Measurements from ENCODE around the gene OVOL2. TPM values are rescaled to one million over a fixed set of nuclear protein-coding genes. Genes with fewer than 3 reads are reported as not detected.

OVOL2 gene
- total RNA-seq, 1 donor from 2014 or later: not detected

DNA sequence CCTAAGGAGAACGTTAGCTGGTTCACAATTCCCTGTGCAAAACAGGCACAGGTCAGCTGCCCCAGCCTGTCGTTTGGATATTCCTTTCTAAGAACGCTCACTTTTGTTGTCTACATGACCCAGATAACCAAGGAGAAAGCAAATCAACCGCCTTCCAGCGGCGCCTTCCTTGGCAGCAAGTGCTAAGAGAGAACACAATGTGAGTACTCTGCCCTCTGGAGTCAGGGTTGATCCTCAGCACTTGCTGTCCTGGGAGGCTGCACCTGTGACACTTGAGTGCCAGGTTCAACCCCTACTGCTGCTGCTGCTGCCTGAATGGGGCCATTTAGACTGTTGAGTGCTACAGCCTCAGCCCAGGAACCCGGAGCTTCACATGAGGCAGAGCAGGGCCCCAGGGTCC lies 36.8 kb downstream of the OVOL2 start:
- DNase-seq (ENCODE audit: low spot score): no peak
- intact Hi-C loops (cut with DNase I): no loop called here

GRCh38 chr20:18019068-18019467 lies 38.6 kb downstream of the OVOL2 start:
- intact Hi-C loops (cut with DNase I): no loop called here
- no peak for DNase-seq (ENCODE audit: low spot score)

DNA sequence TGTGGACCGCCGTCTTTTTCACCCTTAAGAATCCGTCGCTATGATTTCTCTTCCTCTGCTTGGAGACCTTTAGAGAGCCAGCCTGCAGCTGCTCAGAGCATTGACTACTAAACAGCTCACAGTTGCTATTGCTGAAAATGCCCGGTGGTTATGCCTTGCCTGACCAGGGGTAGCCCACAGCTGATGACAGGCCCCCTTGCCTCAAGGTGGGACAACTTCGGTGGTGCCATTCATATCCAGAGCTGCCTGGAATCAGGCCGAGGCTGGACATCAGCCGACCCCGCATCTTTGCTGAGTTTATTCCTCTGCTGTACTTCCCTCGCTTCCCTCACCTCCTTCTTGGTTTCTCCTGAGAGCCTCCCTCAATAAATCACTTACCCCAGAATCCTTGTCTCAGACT lies 39.6 kb downstream of the OVOL2 start:
- intact Hi-C loops (cut with DNase I): no loop called here
- DNase-seq (ENCODE audit: low spot score): no peak

GRCh38 chr20:18016772-18017171 lies 40.9 kb downstream of the OVOL2 start:
- intact Hi-C loops (cut with DNase I): no loop called here

DNA sequence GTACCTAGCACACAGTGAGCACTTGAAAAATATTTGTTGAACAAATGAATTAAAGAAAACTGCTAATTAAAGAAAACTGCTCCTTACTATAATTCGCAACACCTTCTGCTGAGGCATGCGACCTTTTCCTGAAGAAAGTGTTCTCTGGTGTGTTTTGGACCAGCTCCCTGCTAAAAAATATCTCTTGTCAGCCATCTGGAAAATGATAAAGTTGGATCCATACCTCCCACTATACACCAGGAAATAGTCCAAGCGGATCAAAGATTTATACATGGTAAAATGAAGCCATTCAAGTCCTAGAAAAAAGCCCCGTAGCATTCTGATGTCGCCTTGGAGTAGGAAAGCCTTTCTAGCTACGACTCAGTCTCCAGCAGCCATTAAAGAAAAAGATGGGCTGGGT lies 43.3 kb downstream of the OVOL2 start:
- no peak for DNase-seq (ENCODE audit: low spot score)
- intact Hi-C loops (cut with DNase I): no loop called here

More at GRCh38 chr20:18016772-18017171, 40.9 kb downstream of the OVOL2 start:
- no peak for DNase-seq (ENCODE audit: low spot score)

GRCh38 chr20:18012901-18013300 lies 44.8 kb downstream of the OVOL2 start:
- intact Hi-C loops (cut with DNase I): no loop called here
- DNase-seq (ENCODE audit: low spot score): no peak

DNA sequence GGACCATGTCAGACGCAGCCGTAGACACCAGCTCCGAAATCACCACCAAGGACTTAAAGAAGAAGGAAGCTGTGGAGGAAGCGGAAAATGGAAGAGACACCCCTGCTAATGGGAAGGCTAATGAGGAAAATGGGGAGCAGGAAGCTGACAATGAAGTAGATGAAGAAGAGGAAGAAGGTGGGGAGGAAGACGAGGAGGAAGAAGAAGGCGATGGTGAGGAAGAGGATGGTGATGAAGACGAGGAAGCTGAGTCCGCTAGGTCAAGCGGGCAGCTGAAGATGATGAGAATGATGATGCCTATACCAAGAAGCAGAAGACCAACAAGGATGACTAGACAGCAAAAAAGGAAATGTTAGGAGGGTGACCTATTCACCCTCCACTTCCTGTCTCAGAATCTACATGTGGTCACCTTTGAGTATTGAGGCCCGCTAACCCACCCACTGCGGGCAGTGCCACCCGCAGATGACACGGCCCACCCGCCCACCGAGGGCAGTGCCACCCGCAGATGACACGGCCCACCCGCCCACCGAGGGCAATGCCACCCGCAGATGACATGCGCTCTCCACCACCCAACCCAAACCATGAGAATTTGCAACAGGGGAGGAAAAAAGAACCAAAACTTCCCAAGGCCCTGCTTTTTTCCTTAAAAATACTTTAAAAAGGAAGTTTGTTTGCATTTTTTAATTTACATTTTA lies 45.6 kb downstream of the OVOL2 start:
- intact Hi-C loops (cut with DNase I): no loop called here
- no peak for DNase-seq (ENCODE audit: low spot score)

- no peak for DNase-seq (ENCODE audit: low spot score)
- intact Hi-C loops (cut with DNase I): no loop called here
These were observed 46.2 kb downstream of the OVOL2 start for GRCh38 chr20:18011482-18011881.

GRCh38 chr20:18009116-18009515 lies 48.6 kb downstream of the OVOL2 start:
- intact Hi-C loops (cut with DNase I): no loop called here
- no peak for DNase-seq (ENCODE audit: low spot score)

DNA sequence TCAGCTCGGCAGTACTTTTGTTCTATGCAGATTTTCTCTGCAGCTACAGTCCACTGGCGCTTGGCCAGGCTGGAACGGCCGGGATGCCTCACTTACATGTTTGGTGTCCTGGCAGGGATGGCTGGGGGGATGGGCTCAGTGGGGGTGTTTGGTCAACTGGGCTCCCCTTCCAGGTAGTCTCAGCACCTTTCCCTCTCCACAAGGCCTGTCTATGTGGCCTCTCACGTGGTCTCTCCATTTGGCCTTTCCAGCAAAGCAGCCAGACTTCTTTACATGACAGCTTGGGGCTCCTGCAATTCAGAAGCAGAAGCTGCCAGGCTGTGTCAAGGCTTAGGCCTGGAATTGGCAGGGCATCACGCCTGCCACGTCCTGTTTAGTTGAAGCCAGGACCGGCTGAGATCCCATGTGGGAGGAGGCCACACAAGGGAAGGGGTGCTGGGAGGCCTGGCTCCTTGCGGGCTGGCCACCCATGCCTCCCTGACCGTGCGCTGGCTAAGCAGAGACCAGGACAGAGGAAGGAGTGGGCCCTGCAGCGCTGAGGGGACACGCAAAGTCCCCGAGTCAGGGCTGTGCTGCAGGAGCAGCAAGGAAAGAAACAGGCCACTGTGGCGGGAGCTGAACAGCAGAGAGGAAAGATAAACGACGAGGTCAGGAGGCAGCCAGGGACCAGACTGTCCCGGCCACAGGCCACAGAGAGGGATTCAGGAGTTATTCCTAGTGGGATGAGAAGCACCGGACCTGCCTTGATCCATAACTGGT lies 50.0 kb downstream of the OVOL2 start:
- no peak for DNase-seq (ENCODE audit: low spot score)
- intact Hi-C loops (cut with DNase I): no loop called here

GRCh38 chr20:18006684-18007083 lies 51.0 kb downstream of the OVOL2 start:
- intact Hi-C loops (cut with DNase I): no loop called here

GRCh38 chr20:18005990-18006364 lies 51.7 kb downstream of the OVOL2 start:
- intact Hi-C loops (cut with DNase I): no loop called here
- no peak for DNase-seq (ENCODE audit: low spot score)

More at GRCh38 chr20:18006684-18007083, 51.0 kb downstream of the OVOL2 start:
- DNase-seq (ENCODE audit: low spot score): no peak

DNA sequence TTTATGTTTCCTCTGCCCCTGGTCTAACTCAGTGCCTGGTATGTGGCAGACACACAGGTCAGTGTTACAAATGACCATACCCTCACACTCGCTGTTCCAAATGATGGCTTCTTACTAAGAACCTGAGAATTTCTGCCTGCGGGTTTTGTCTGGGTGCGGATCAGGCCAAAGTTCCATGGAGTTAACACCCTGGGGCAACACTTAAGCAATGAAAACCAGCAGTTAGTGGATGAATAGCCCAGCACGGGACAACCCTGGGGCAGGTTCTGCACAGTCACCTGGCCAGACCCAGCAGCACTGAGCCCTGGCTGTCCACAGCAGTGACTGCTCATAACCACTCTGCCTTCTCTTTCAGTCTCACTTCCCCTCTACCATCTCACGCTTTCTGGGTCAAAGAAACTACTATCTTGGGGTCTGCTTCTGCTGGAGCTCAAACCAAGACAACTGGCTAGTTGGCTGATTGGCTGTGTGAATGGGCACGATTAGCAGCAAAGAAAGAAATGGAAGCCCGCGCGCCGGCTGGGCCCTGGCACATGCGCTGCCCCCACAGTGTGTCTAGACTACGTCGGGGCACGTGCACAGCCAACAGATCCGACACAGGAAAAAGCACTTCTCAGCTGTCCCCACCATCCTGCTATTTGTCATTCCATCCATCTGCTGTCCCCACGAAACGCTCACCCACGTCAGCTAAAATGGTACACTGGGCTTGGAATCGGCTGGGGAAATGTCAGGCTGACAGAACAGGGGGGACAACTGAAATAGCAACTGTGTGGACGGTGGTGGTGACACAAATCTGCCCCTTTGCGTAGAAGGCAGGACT lies 52.3 kb downstream of the OVOL2 start:
- intact Hi-C loops (cut with DNase I): no loop called here
- no peak for DNase-seq (ENCODE audit: low spot score)

GRCh38 chr20:18004384-18005031 lies 53.2 kb downstream of the OVOL2 start:
- intact Hi-C loops (cut with DNase I): no loop called here
- no peak for DNase-seq (ENCODE audit: low spot score)

- intact Hi-C loops (cut with DNase I): no loop called here
These were observed 53.8 kb downstream of the OVOL2 start for GRCh38 chr20:18003897-18004296.

GRCh38 chr20:18001131-18001921 lies 56.4 kb downstream of the OVOL2 start:
- DNase-seq (ENCODE audit: low spot score): no peak
- intact Hi-C loops (cut with DNase I): no loop called here

More at GRCh38 chr20:18003897-18004296, 53.8 kb downstream of the OVOL2 start:
- no peak for DNase-seq (ENCODE audit: low spot score)

- DNase-seq (ENCODE audit: low spot score): no peak
- intact Hi-C loops (cut with DNase I): loop anchor here (5.0 to 10.0 kb wide), 2 partner anchors 465 to 497 kb away; partner anchors contain the start of gene BFSP1
These were observed 58.1 kb downstream of the OVOL2 start for GRCh38 chr20:17999566-17999965.

DNA sequence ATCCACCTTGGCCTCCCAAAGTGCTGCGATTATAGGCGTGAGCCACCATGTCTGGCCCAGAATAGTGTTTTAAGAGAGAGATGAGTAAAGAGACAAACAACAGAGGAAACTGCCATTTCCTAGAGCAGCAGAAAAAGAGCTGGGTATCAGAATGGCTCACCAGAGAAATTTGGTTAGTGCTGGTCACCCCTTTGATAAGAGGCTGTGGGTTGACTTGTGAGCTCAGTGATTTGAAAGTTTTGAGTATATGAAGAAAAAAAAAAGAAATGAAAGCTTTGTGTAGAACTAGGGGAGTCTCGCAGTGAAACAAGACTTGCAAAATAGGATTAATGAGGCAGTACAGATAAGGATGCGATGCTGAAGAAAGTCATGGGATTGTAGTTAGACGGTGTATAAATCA lies 59.3 kb downstream of the OVOL2 start:
- intact Hi-C loops (cut with DNase I): loop anchor here (5.0 to 10.0 kb wide), 2 partner anchors 464 to 496 kb away; partner anchors contain the start of gene BFSP1
- no peak for DNase-seq (ENCODE audit: low spot score)
